ENCODE measurements around the gene DNM3. TPM values are rescaled to one million over a fixed set of nuclear protein-coding genes. Genes with fewer than 3 reads are reported as not detected.

Gene DNM3
- total RNA-seq, 1 donor from 2014 or later = 4.7 TPM

GRCh38 chr1:172148707-172149106 lies 307.4 kb downstream of the DNM3 start:
- H3K9ac ChIP-seq (ENCODE audit: low read length) = no peak overlapping the region

GRCh38 chr1:172149346-172149745 lies 308.0 kb downstream of the DNM3 start:
- H3K27ac ChIP-seq (ENCODE audit: low read depth, low read length) = no peak overlapping the region
- peaks cover 38% of the 10 kb centered on the region for H3K4me1 Mint-ChIP-seq (ENCODE audit: low read depth, unreplicated experiment)

More at GRCh38 chr1:172148707-172149106, 307.4 kb downstream of the DNM3 start:
- Histone ChIP-seq H3K27me3 (ENCODE audit: insufficient read depth, low read length) (no peaks in the 10 kb centered on the region), H3K4me1 (ENCODE audit: insufficient read depth, low read length) (peaks cover 12% of the 10 kb centered on the region), H3K9me3 (ENCODE audit: insufficient read depth, low read depth, low read length) (peaks cover 3% of the 10 kb centered on the region), H3K36me3 (ENCODE audit: insufficient read depth, low read length) (no peaks in the 10 kb centered on the region), H4K20me1 (ENCODE audit: insufficient read depth, low read length) (no peaks in the 10 kb centered on the region), H3K4me3 (ENCODE audit: insufficient read depth, low read depth, low read length) (no peak overlapping the region), H3K27ac (ENCODE audit: low read depth, low read length) (no peak overlapping the region), H2AFZ (ENCODE audit: low read depth, low read length) (no peak overlapping the region), H3K79me2 (ENCODE audit: insufficient read depth, low read length) (peaks cover 8% of the 10 kb centered on the region), H3K4me2 (ENCODE audit: low read length) (no peak overlapping the region)
- no peak for TF ChIP-seq CTCF (IDR thresholded peaks at IDR 0.05; ENCODE audit: insufficient read depth, low read depth, low read length)
- Mint-ChIP-seq H3K4me1 (ENCODE audit: low read depth, unreplicated experiment) (peaks cover 42% of the 10 kb centered on the region), H3K4me3 (ENCODE audit: unreplicated experiment) (no peak overlapping the region), H3K9me3 (ENCODE audit: unreplicated experiment) (peaks cover 3% of the 10 kb centered on the region), H3K27ac (ENCODE audit: unreplicated experiment) (peak overlapping the region; percentile 44), H3K36me3 (ENCODE audit: low read depth, unreplicated experiment) (no peaks in the 10 kb centered on the region), H3K27me3 (ENCODE audit: low read depth, unreplicated experiment) (no peaks in the 10 kb centered on the region)
- FAIRE-seq (no peak), DNase-seq (ENCODE audit: low read depth) (no peak)

More at GRCh38 chr1:172149346-172149745, 308.0 kb downstream of the DNM3 start:
- H3K4me2 ChIP-seq (ENCODE audit: low read length) = no peak overlapping the region
- no peaks in the 10 kb centered on the region for H4K20me1 ChIP-seq (ENCODE audit: insufficient read depth, low read length)
- FAIRE-seq (peak; percentile 34), DNase-seq (ENCODE audit: low read depth) (no peak)
- peaks cover 14% of the 10 kb centered on the region for H3K4me1 ChIP-seq (ENCODE audit: insufficient read depth, low read length)
- H3K36me3 Mint-ChIP-seq (ENCODE audit: low read depth, unreplicated experiment) = no peaks in the 10 kb centered on the region
- no peak overlapping the region for H3K4me3 ChIP-seq (ENCODE audit: insufficient read depth, low read depth, low read length)
- peak overlapping the region; percentile 53 for H3K27ac Mint-ChIP-seq (ENCODE audit: unreplicated experiment)
- no peaks in the 10 kb centered on the region for H3K36me3 ChIP-seq (ENCODE audit: insufficient read depth, low read length)
- H3K27me3 Mint-ChIP-seq (ENCODE audit: low read depth, unreplicated experiment) = no peaks in the 10 kb centered on the region
- no peak for TF ChIP-seq CTCF (IDR thresholded peaks at IDR 0.05; ENCODE audit: insufficient read depth, low read depth, low read length)
- no peak for TF ChIP-seq EZH2 (IDR thresholded peaks at IDR 0.05; ENCODE audit: insufficient read depth, low read length)
- no peak overlapping the region for H2AFZ ChIP-seq (ENCODE audit: low read depth, low read length)
- H3K9ac ChIP-seq (ENCODE audit: low read length) = no peak overlapping the region
- H3K27me3 ChIP-seq (ENCODE audit: insufficient read depth, low read length) = no peaks in the 10 kb centered on the region
- H3K9me3 Mint-ChIP-seq (ENCODE audit: unreplicated experiment) = peaks cover 3% of the 10 kb centered on the region
- no peak overlapping the region for H3K4me3 Mint-ChIP-seq (ENCODE audit: unreplicated experiment)
- peaks cover 2% of the 10 kb centered on the region for H3K9me3 ChIP-seq (ENCODE audit: insufficient read depth, low read depth, low read length)
- H3K79me2 ChIP-seq (ENCODE audit: insufficient read depth, low read length) = peaks cover 2% of the 10 kb centered on the region
